Ammon's horn (tissue), 1 donor: ENCODE results near the gene GRM4.

Source experiments
- DNase-seq: peaks from one replicate; pipeline ENCODE4 v3.0.0-alpha.2; 2016; ENCODE audit warnings: low spot score

The GRM4 gene

GRCh38 chr6:34106900-34107299 is 39.0 kb downstream of the GRM4 start:
- no peak for DNase-seq

GRCh38 chr6:34106421-34106820 is 39.5 kb downstream of the GRM4 start:
- DNase-seq: no peak

GRCh38 chr6:34104628-34105027 is 41.3 kb downstream of the GRM4 start:
- no peak for DNase-seq

GRCh38 chr6:34104186-34104585 is 41.7 kb downstream of the GRM4 start:
- no peak for DNase-seq

- no peak for DNase-seq
Measured at GRCh38 chr6:34103321-34103720, 42.6 kb downstream of the GRM4 start.

GRCh38 chr6:34102696-34103095 is 43.2 kb downstream of the GRM4 start:
- no peak for DNase-seq

- DNase-seq: no peak
Measured at GRCh38 chr6:34102099-34102656, 43.7 kb downstream of the GRM4 start.

- no peak for DNase-seq
Measured at GRCh38 chr6:34100788-34101187, 45.1 kb downstream of the GRM4 start.

- DNase-seq: no peak
Measured at GRCh38 chr6:34099878-34100277, 46.0 kb downstream of the GRM4 start.

GRCh38 chr6:34098045-34098936 is 47.6 kb downstream of the GRM4 start:
- DNase-seq: no peak

GRCh38 chr6:34096814-34097213 is 49.1 kb downstream of the GRM4 start:
- no peak for DNase-seq

GRCh38 chr6:34096193-34096592 is 49.7 kb downstream of the GRM4 start:
- no peak for DNase-seq

- no peak for DNase-seq
Measured at GRCh38 chr6:34095741-34096140, 50.1 kb downstream of the GRM4 start.

GRCh38 chr6:34095136-34095505 is 50.8 kb downstream of the GRM4 start:
- no peak for DNase-seq

GRCh38 chr6:34094474-34095135 is 51.3 kb downstream of the GRM4 start:
- no peak for DNase-seq

GRCh38 chr6:34093854-34094430 is 51.9 kb downstream of the GRM4 start:
- DNase-seq: no peak

GRCh38 chr6:34093206-34093605 is 52.7 kb downstream of the GRM4 start:
- no peak for DNase-seq

GRCh38 chr6:34092631-34093030 is 53.3 kb downstream of the GRM4 start:
- DNase-seq: no peak

GRCh38 chr6:34090935-34091334 is 55.0 kb downstream of the GRM4 start:
- DNase-seq: no peak

GRCh38 chr6:34090529-34090928 is 55.4 kb downstream of the GRM4 start:
- no peak for DNase-seq

GRCh38 chr6:34086558-34086957 is 59.3 kb downstream of the GRM4 start:
- no peak for DNase-seq

GRCh38 chr6:34085453-34086170 is 60.3 kb downstream of the GRM4 start:
- DNase-seq: no peak
